Naive thymus-derived CD4-positive, alpha-beta T cell (primary cell): Measurements from ENCODE around the gene ACVR1B. TPM values are rescaled to one million over a fixed set of nuclear protein-coding genes. Genes with fewer than 3 reads are reported as not detected.

Experiments
- ATAC-seq: fragments of 150-1000 bp; cut with Tn5 transposase; 2 replicates; pipeline ENCODE4 v1.10.0; 2021; ENCODE audit warnings: mild to moderate bottlenecking, moderate library complexity
- CTCF ChIA-PET: fragments of 350-600 bp; sonication (Branson Sonifier 250); formaldehyde crosslinking; loops from one replicate; lab custom pipeline; 2021; ENCODE audit warnings: antibody characterized with exemption; lab: Charles Lee
- POLR2A ChIA-PET: fragments of 350-600 bp; sonication (Branson Sonifier 250); formaldehyde crosslinking; loops from one replicate; lab custom pipeline; 2021; ENCODE audit warnings: antibody characterized with exemption, inconsistent platforms; lab: Charles Lee
- DNase-seq, 9 donors: peaks; one replicate each; pipeline versions ENCODE4 v3.0.0 to v3.0.0-alpha.2; 2020 to 2022; ENCODE audit warnings: mixed read lengths in 1 of 9
- H3K27ac ChIP-seq: one replicate; pipeline ENCODE4 v1.7.0; 2013; ENCODE audit warnings: mild to moderate bottlenecking, low read depth, low read length, moderate library complexity
- H3K27me3 ChIP-seq, 2 donors: one replicate each; pipeline ENCODE4 v1.7.0; 2013; ENCODE audit warnings: low read length in 2 of 2, mild to moderate bottlenecking in 2 of 2, moderate library complexity in 2 of 2; ENCODE audit not compliant: control insufficient read depth in 2 of 2, insufficient read depth in 2 of 2
- H3K36me3 ChIP-seq, 3 experiments: 1 replicate in 2 of 3; 2 replicates in 1 of 3; pipeline ENCODE4 v1.7.0; 2013; ENCODE audit warnings: low read length in 3 of 3, mild to moderate bottlenecking in 3 of 3, moderate library complexity in 1 of 3; ENCODE audit not compliant: insufficient read depth in 3 of 3, control insufficient read depth in 2 of 3
- H3K4me1 ChIP-seq, 2 donors: one replicate each; pipeline ENCODE4 v1.7.0; 2013; ENCODE audit warnings: low read length in 2 of 2, mild to moderate bottlenecking in 2 of 2, moderate library complexity in 1 of 2; ENCODE audit not compliant: control insufficient read depth in 2 of 2, insufficient read depth in 2 of 2
- H3K4me3 ChIP-seq: 2 replicates; pipeline ENCODE4 v1.7.0; 2013; ENCODE audit warnings: mild to moderate bottlenecking, low read length
- H3K9me3 ChIP-seq, 3 experiments: 1 replicate in 2 of 3; 2 replicates in 1 of 3; pipeline ENCODE4 v1.7.0; 2013; ENCODE audit warnings: low read length in 3 of 3; ENCODE audit not compliant: control insufficient read depth in 2 of 3
- H3K27ac Mint-ChIP-seq, 9 donors: one replicate each; pipeline ENCODE4 v1.8.0; 2020 to 2022; ENCODE audit warnings: mixed read lengths in 9 of 9, mild to moderate bottlenecking in 8 of 9, moderate library complexity in 5 of 9, inconsistent platforms in 2 of 9
- H3K27me3 Mint-ChIP-seq, 5 donors: one replicate each; pipeline ENCODE4 v1.8.0; 2021 to 2022; ENCODE audit warnings: mixed read lengths in 5 of 5, mild to moderate bottlenecking in 1 of 5
- H3K36me3 Mint-ChIP-seq, 5 donors: one replicate each; pipeline ENCODE4 v1.8.0; 2020 to 2022; ENCODE audit warnings: mixed read lengths in 5 of 5, mild to moderate bottlenecking in 3 of 5, inconsistent platforms in 1 of 5
- H3K4me1 Mint-ChIP-seq, 7 donors: one replicate each; pipeline ENCODE4 v1.8.0; 2020 to 2022; ENCODE audit warnings: mixed read lengths in 7 of 7, mild to moderate bottlenecking in 3 of 7, inconsistent platforms in 1 of 7
- H3K4me3 Mint-ChIP-seq, 10 donors: one replicate each; pipeline ENCODE4 v1.8.0; 2020 to 2022; ENCODE audit warnings: mild to moderate bottlenecking in 10 of 10, mixed read lengths in 10 of 10, moderate library complexity in 6 of 10, inconsistent platforms in 2 of 10
- H3K9me3 Mint-ChIP-seq, 11 donors: one replicate each; pipeline ENCODE4 v1.8.0; 2020 to 2022; ENCODE audit warnings: mixed read lengths in 11 of 11, mild to moderate bottlenecking in 4 of 11, inconsistent platforms in 1 of 11, moderate library complexity in 1 of 11
- intact Hi-C, 2 donors: fragments of 100-400 bp; cut with micrococcal nuclease; formaldehyde crosslinking; loops; one replicate each; pipeline ENCODE4 v1.15.1; 2023
- polyA plus RNA-seq, 2 donors: library from polyadenylated mRNA; unstranded; fragments of 300-500 nt; fragmentation: Illumina TruSeq; gene quantifications; one replicate each; pipeline ENCODE4 v1.2.3, GENCODE V29; 2021
- total RNA-seq, 6 experiments: library from RNA in 5 of 6; stranded (reverse) in 5 of 6; gene quantifications; 1 replicate in 5 of 6; 2 replicates in 1 of 6; pipeline ENCODE4 v1.2.3 and lab custom pipeline; 2021 to 2026

Gene ACVR1B
- total and polyA plus RNA-seq, 7 experiments from 2014 or later = 2.5 to 14.8 (median 12.8) TPM

- H3K27me3 ChIP-seq = no peaks in the 10 kb centered on the region
- H3K9me3 ChIP-seq = no peaks in the 10 kb centered on the region
- Mint-ChIP-seq H3K27ac (peak overlapping the region; percentile 43 to 87 (median 68)), H3K36me3 (peaks cover 4 to 12% (median 7%) of the 10 kb centered on the region in 5 donors), H3K4me1 (peaks cover 60 to 76% (median 69%) of the 10 kb centered on the region in 7 donors), H3K4me3 (peak overlapping the region; percentile 41 to 85 (median 72)), H3K27me3 (peaks cover 0 to 26% (median 0%) of the 10 kb centered on the region in 5 donors), H3K9me3 (no peaks in the 10 kb centered on the region)
- H3K4me1 ChIP-seq = peaks cover 56 to 64% of the 10 kb centered on the region in 2 donors
- ChIA-PET POLR2A (interaction anchor here (0.6 to 1.9 kb wide), 4 partner anchors 9 to 19 kb away, joined by 3 to 7 read pairs (median 3); partner anchors contain the start of gene ACVR1B), CTCF (interaction anchor here (0.6 to 3.1 kb wide), 10 partner anchors 10 to 76 kb away, joined by 3 to 21 read pairs (median 4); no protein-coding TSS in a partner anchor)
- peaks cover 0 to 4% (median 0%) of the 10 kb centered on the region in 3 experiments for H3K36me3 ChIP-seq
- intact Hi-C loops = loop anchor here (1.0 to 10.0 kb wide), 5 partner anchors 9 to 546 kb away; partner anchors contain the start of genes ACVR1B (in 1 of the 2) and SLC4A8 (in 1 of the 2)
- DNase-seq (peak in 2 of 9 donors; percentile 26 to 43), ATAC-seq (peak; percentile 53)
- H3K4me3 ChIP-seq = peak overlapping the region; percentile 1
- H3K27ac ChIP-seq = no peak overlapping the region
Observed at GRCh38 chr12:51970904-51971646, 19.6 kb downstream of the ACVR1B start.

- Histone ChIP-seq H3K4me1 (peaks cover 56 to 65% of the 10 kb centered on the region in 2 donors), H3K27me3 (no peaks in the 10 kb centered on the region), H3K4me3 (peak overlapping the region; percentile 1), H3K9me3 (no peaks in the 10 kb centered on the region), H3K36me3 (peaks cover 0 to 12% (median 0%) of the 10 kb centered on the region in 3 experiments), H3K27ac (peak overlapping the region; percentile 38)
- intact Hi-C loops = loop anchor here (1.0 to 10.0 kb wide), 4 partner anchors 8 to 547 kb away; partner anchors contain the start of genes ACVR1B (in 1 of the 2) and SLC4A8 (in 1 of the 2)
- H3K27me3 Mint-ChIP-seq = peaks cover 0 to 25% (median 0%) of the 10 kb centered on the region in 5 donors
- no peaks in the 10 kb centered on the region for H3K9me3 Mint-ChIP-seq
- peaks cover 65 to 82% (median 76%) of the 10 kb centered on the region in 7 donors for H3K4me1 Mint-ChIP-seq
- POLR2A ChIA-PET = interaction anchor here (0.6 to 1.9 kb wide), 3 partner anchors 9 to 20 kb away, joined by 3 to 7 read pairs (median 7); partner anchors contain the start of gene ACVR1B
- H3K4me3 Mint-ChIP-seq = peak overlapping the region; percentile 1 to 85 (median 72)
- no peak for ATAC-seq
- CTCF ChIA-PET = interaction anchor here (0.9 to 3.1 kb wide), 7 partner anchors 10 to 53 kb away, joined by 3 to 21 read pairs (median 10); no protein-coding TSS in a partner anchor
- H3K27ac Mint-ChIP-seq = peak overlapping the region in 7 of 9 donors; percentile 43 to 90 (median 76)
- no peak for DNase-seq
- peaks cover 4 to 20% (median 11%) of the 10 kb centered on the region in 5 donors for H3K36me3 Mint-ChIP-seq
Observed at GRCh38 chr12:51971679-51972421, 20.4 kb downstream of the ACVR1B start.

GRCh38 chr12:51972422-51972812 lies 20.9 kb downstream of the ACVR1B start:
- Histone ChIP-seq H3K4me3 (no peak overlapping the region), H3K27me3 (no peaks in the 10 kb centered on the region), H3K9me3 (no peaks in the 10 kb centered on the region), H3K4me1 (peaks cover 56 to 65% of the 10 kb centered on the region in 2 donors), H3K36me3 (peaks cover 0 to 13% (median 0%) of the 10 kb centered on the region in 3 experiments), H3K27ac (peak overlapping the region; percentile 38)
- Mint-ChIP-seq H3K4me3 (peak overlapping the region; percentile 34 to 79 (median 72)), H3K4me1 (peaks cover 65 to 82% (median 76%) of the 10 kb centered on the region in 7 donors), H3K27ac (peak overlapping the region in 8 of 9 donors; percentile 18 to 90 (median 76)), H3K36me3 (peaks cover 4 to 22% (median 11%) of the 10 kb centered on the region in 5 donors), H3K9me3 (no peaks in the 10 kb centered on the region), H3K27me3 (peaks cover 0 to 25% (median 0%) of the 10 kb centered on the region in 5 donors)
- intact Hi-C loops = loop anchor here in 1 of 2 donors (5.0 to 10.0 kb wide), 2 partner anchors 50 to 548 kb away; partner anchors contain the start of gene SLC4A8
- ChIA-PET CTCF (interaction anchor here (1.3 to 3.1 kb wide), 6 partner anchors 9 to 53 kb away, joined by 4 to 21 read pairs (median 10); no protein-coding TSS in a partner anchor), POLR2A (interaction anchor here (1.1 kb wide), 1 partner anchor 10 kb away, joined by 7 read pairs; no protein-coding TSS in a partner anchor)
- DNase-seq (no peak), ATAC-seq (peak; percentile 2)

- Histone ChIP-seq H3K4me3 (no peak overlapping the region), H3K27ac (peak overlapping the region; percentile 38), H3K36me3 (peaks cover 0 to 13% (median 0%) of the 10 kb centered on the region in 3 experiments), H3K4me1 (peaks cover 56 to 65% of the 10 kb centered on the region in 2 donors), H3K9me3 (no peaks in the 10 kb centered on the region), H3K27me3 (no peaks in the 10 kb centered on the region)
- intact Hi-C loops = loop anchor here in 1 of 2 donors (5.0 to 10.0 kb wide), 2 partner anchors 49 to 548 kb away; partner anchors contain the start of gene SLC4A8
- peak overlapping the region; percentile 30 to 79 (median 70) for H3K4me3 Mint-ChIP-seq
- H3K9me3 Mint-ChIP-seq = no peaks in the 10 kb centered on the region
- H3K36me3 Mint-ChIP-seq = peaks cover 4 to 24% (median 13%) of the 10 kb centered on the region in 5 donors
- H3K27me3 Mint-ChIP-seq = peaks cover 0 to 25% (median 0%) of the 10 kb centered on the region in 5 donors
- CTCF ChIA-PET = interaction anchor here (1.9 to 3.1 kb wide), 4 partner anchors 9 to 52 kb away, joined by 6 to 17 read pairs (median 10); no protein-coding TSS in a partner anchor
- peaks cover 65 to 82% (median 76%) of the 10 kb centered on the region in 7 donors for H3K4me1 Mint-ChIP-seq
- peak; percentile 88 for ATAC-seq
- POLR2A ChIA-PET = interaction anchor here (1.1 kb wide), 1 partner anchor 10 kb away, joined by 7 read pairs; no protein-coding TSS in a partner anchor
- peak overlapping the region in 8 of 9 donors; percentile 18 to 90 (median 76) for H3K27ac Mint-ChIP-seq
- DNase-seq = peak in 4 of 9 donors; percentile 24 to 61 (median 34)
Observed at GRCh38 chr12:51972849-51973273, 21.4 kb downstream of the ACVR1B start.

GRCh38 chr12:51973560-51973959 lies 22.1 kb downstream of the ACVR1B start:
- Histone ChIP-seq H3K4me3 (no peak overlapping the region), H3K9me3 (no peaks in the 10 kb centered on the region), H3K36me3 (peaks cover 0 to 13% (median 0%) of the 10 kb centered on the region in 3 experiments), H3K4me1 (peaks cover 56 to 65% of the 10 kb centered on the region in 2 donors), H3K27me3 (no peaks in the 10 kb centered on the region), H3K27ac (peak overlapping the region; percentile 42)
- DNase-seq (no peak), ATAC-seq (no peak)
- Mint-ChIP-seq H3K4me3 (peak overlapping the region; percentile 15 to 83 (median 66)), H3K4me1 (peaks cover 63 to 80% (median 73%) of the 10 kb centered on the region in 7 donors), H3K9me3 (no peaks in the 10 kb centered on the region), H3K27me3 (peaks cover 0 to 23% (median 0%) of the 10 kb centered on the region in 5 donors), H3K36me3 (peaks cover 4 to 28% (median 17%) of the 10 kb centered on the region in 5 donors), H3K27ac (peak overlapping the region in 8 of 9 donors; percentile 7 to 90 (median 76))
- ChIA-PET CTCF (interaction anchor here (1.9 kb wide), 1 partner anchor 52 kb away, joined by 6 read pairs; no protein-coding TSS in a partner anchor), POLR2A (no interaction called here)
- intact Hi-C loops = loop anchor here in 1 of 2 donors (5.0 to 10.0 kb wide), 2 partner anchors 49 to 549 kb away; partner anchors contain the start of gene SLC4A8
